K562 (cell line): Measurements from ENCODE around the gene PUSL1. TPM values are rescaled to one million over a fixed set of nuclear protein-coding genes. Genes with fewer than 3 reads are reported as not detected.

Experiments
- ATAC-seq: fragments of 200-7000 bp; cut with Tn5 transposase; 3 replicates; pipeline ENCODE4 v1.9.1; 2020; ENCODE audit warnings: moderate library complexity
- BruUV-seq: library from RNA; stranded (reverse); fragments of 400-500 nt; replicated peaks from 2 replicates; lab custom pipeline; 2021; lab: Mats Ljungman, UMichigan
- CTCF ChIA-PET: fragments of 300-600 bp; formaldehyde crosslinking; extraction: SDS; loops from one replicate; lab custom pipeline; 2021; ENCODE audit warnings: low intra/inter-chr PET ratio; lab: Yijun Ruan, JAX
- POLR2A ChIA-PET: fragments of 300-600, 350-650 bp; sonication (Branson Sonifier 250); formaldehyde crosslinking; extraction: SDS; loops from one replicate; lab custom pipeline; 2021; ENCODE audit warnings: antibody characterized with exemption, inconsistent platforms; lab: Yijun Ruan, JAX
- DNase-seq, 4 experiments: peaks; one replicate each; pipeline versions ENCODE4 v3.0.0 to v3.0.0-alpha.2; 2011 to 2018; ENCODE audit warnings: low spot score in 3 of 4, mixed read lengths in 3 of 4; ENCODE audit errors: extremely low read depth in 1 of 4
- FAIRE-seq: peaks from 2 replicates; lab custom pipeline; 2011; peaks lifted over from hg19 to GRCh38; lab: Jason Lieb, UNC
- H2AFZ ChIP-seq: 2 replicates; pipeline ENCODE4 v1.6.0; 2011; ENCODE audit warnings: low read depth, low read length, control low read depth, inconsistent platforms
- H3K27ac ChIP-seq: fragments of 200-600 bp; 3 replicates; pipeline ENCODE4 v1.8.0; 2011; ENCODE audit warnings: low read depth, mild to moderate bottlenecking, control low read depth, inconsistent platforms, low read length, moderate library complexity, mixed read lengths; ENCODE audit errors: extremely low read depth
- H3K27me3 ChIP-seq, 2 experiments: fragments of 300-600 bp in 1 of 2; 2 replicates in 1 of 2; 3 replicates in 1 of 2; pipeline versions ENCODE4 v1.6.0 to v1.8.0; 2011; ENCODE audit warnings: inconsistent platforms in 2 of 2, low read length in 2 of 2, mild to moderate bottlenecking in 1 of 2, mixed read lengths in 1 of 2, moderate library complexity in 1 of 2; ENCODE audit not compliant: control insufficient read depth in 2 of 2, insufficient read depth in 2 of 2
- H3K36me3 ChIP-seq: fragments of 300-600 bp; 3 replicates; pipeline ENCODE4 v1.8.0; 2011; ENCODE audit warnings: mild to moderate bottlenecking, low read length, inconsistent platforms; ENCODE audit not compliant: control insufficient read depth, insufficient read depth
- H3K4me1 ChIP-seq, 2 experiments: fragments of 200-600 bp in 1 of 2; replicated peaks in 1 of 2; 2 replicates in 1 of 2; 3 replicates in 1 of 2; pipeline versions ENCODE4 v1.5.1 to v1.8.0; 2011; ENCODE audit warnings: inconsistent platforms in 2 of 2, low read length in 2 of 2, mild to moderate bottlenecking in 1 of 2, mixed read lengths in 1 of 2, moderate library complexity in 1 of 2; ENCODE audit not compliant: control insufficient read depth in 2 of 2, insufficient read depth in 2 of 2
- H3K4me2 ChIP-seq: 2 replicates; pipeline ENCODE4 v1.6.1; 2011; ENCODE audit warnings: low read length, control low read depth, inconsistent platforms, mixed read lengths; ENCODE audit not compliant: insufficient read depth
- H3K4me3 ChIP-seq: fragments of 200-600 bp; sonication (generic), shearing (Covaris generic); 2 replicates; pipeline ENCODE4 v1.5.1; 2016; ENCODE audit warnings: control low read depth, inconsistent platforms
- H3K79me2 ChIP-seq: fragments of 200-600 bp; 3 replicates; pipeline ENCODE4 v1.8.0; 2011; ENCODE audit warnings: low read length, inconsistent platforms; ENCODE audit not compliant: control insufficient read depth, insufficient read depth
- H3K9ac ChIP-seq, 2 experiments: 2 replicates each; pipeline versions ENCODE4 v1.6.0 to v1.6.1; 2011; ENCODE audit warnings: low read depth in 2 of 2, low read length in 2 of 2, control low read depth in 1 of 2, inconsistent platforms in 1 of 2, mild to moderate bottlenecking in 1 of 2, mixed read lengths in 1 of 2; ENCODE audit not compliant: insufficient read depth in 1 of 2
- H3K9me1 ChIP-seq: one replicate; pipeline ENCODE4 v1.6.0; 2011; ENCODE audit warnings: inconsistent platforms, mild to moderate bottlenecking, low read length, moderate library complexity; ENCODE audit not compliant: control insufficient read depth, insufficient read depth
- H3K9me3 ChIP-seq: replicated peaks from 2 replicates; pipeline ENCODE4 v1.5.1; 2011; ENCODE audit warnings: low read depth, low read length, inconsistent platforms; ENCODE audit not compliant: control insufficient read depth, insufficient read depth
- H4K20me1 ChIP-seq: replicated peaks from 2 replicates; pipeline ENCODE4 v1.6.1; 2011; ENCODE audit warnings: low read length, inconsistent platforms, mixed read lengths; ENCODE audit not compliant: control insufficient read depth, insufficient read depth
- C11orf30 ChIP-seq: fragments of 450-650 bp; IDR thresholded peaks from 2 replicates; pipeline ENCODE4 v1.6.1; 2016; ENCODE audit warnings: low read depth, mild to moderate bottlenecking
- CSDE1 ChIP-seq, 2 experiments: fragments of 450-650 bp; IDR thresholded peaks; 2 replicates each; pipeline ENCODE4 v1.6.1; 2016; ENCODE audit warnings: mild to moderate bottlenecking in 1 of 2
- JUNB ChIP-seq: fragments of 450-650 bp; formaldehyde crosslinking; conservative IDR thresholded peaks from 2 replicates; pipeline ENCODE4 v1.4.0; 2020; ENCODE audit warnings: mild to moderate bottlenecking
- KDM2B ChIP-seq: fragments of 250-450 bp; sonication (Bioruptor Pico); IDR thresholded peaks from 2 replicates; pipeline ENCODE4 v1.8.0; 2021; ENCODE audit warnings: mild to moderate bottlenecking, moderate library complexity
- NFYB ChIP-seq: IDR thresholded peaks from 2 replicates; pipeline ENCODE4 v1.6.1; 2011; ENCODE audit warnings: mild to moderate bottlenecking, moderate library complexity; ENCODE audit not compliant: insufficient read length; ENCODE audit errors: extremely low read depth
- POLR2G ChIP-seq: fragments of 200-400 bp; formaldehyde crosslinking; IDR thresholded peaks from 2 replicates; pipeline ENCODE4 v1.6.1; 2017; ENCODE audit warnings: low read depth, mild to moderate bottlenecking, antibody characterized with exemption, low read length, moderate library complexity
- RBFOX2 ChIP-seq: fragments of 200-400 bp; formaldehyde crosslinking; IDR thresholded peaks from 2 replicates; pipeline ENCODE4 v1.6.1; 2017; ENCODE audit warnings: low read depth, mild to moderate bottlenecking, low read length, moderate library complexity
- RBM22 ChIP-seq: fragments of 200-400 bp; formaldehyde crosslinking; IDR thresholded peaks from 2 replicates; pipeline ENCODE4 v1.6.1; 2018; ENCODE audit warnings: low read length, low read depth; ENCODE audit not compliant: poor library complexity, severe bottlenecking
- RFX5 ChIP-seq: IDR thresholded peaks from 2 replicates; pipeline ENCODE4 v1.6.1; 2011; ENCODE audit warnings: low read depth, mild to moderate bottlenecking, improper control_type of control experiment, low read length
- TARDBP ChIP-seq: fragments of 450-650 bp; IDR thresholded peaks from 2 replicates; pipeline ENCODE4 v1.6.1; 2016
- U2AF2 ChIP-seq: fragments of 200-400 bp; formaldehyde crosslinking; optimal IDR thresholded peaks from 2 replicates; pipeline ENCODE3; 2017; ENCODE audit warnings: low read depth, mild to moderate bottlenecking, low read length
- ZBTB33 ChIP-seq: sonication (generic); formaldehyde crosslinking; IDR thresholded peaks from 2 replicates; pipeline ENCODE4 v1.8.1; 2023; ENCODE audit warnings: mild to moderate bottlenecking, missing genetic modification reagents
- ZFPM2 ChIP-seq: fragments of 250-450 bp; sonication (Bioruptor Pico); IDR thresholded peaks from 2 replicates; pipeline ENCODE4 v1.5.1; 2022; ENCODE audit warnings: mild to moderate bottlenecking
- ZNF436 ChIP-seq: fragments of 250-450, 450-650 bp; sonication (Bioruptor Pico); formaldehyde crosslinking; IDR thresholded peaks from 2 replicates; pipeline ENCODE4 v1.7.0; 2020; ENCODE audit warnings: mild to moderate bottlenecking
- WGBS: fragments of 100-300 bp; shearing (Covaris generic); methylation state at CpG from one replicate; pipeline ENCODE4 v1.1.6; 2016; ENCODE audit warnings: low coverage, mixed read lengths; ENCODE audit not compliant: insufficient coverage; ENCODE audit errors: missing lambda C conversion rate; 5-methylcytosine and 5-hydroxymethylcytosine counted together
- in situ Hi-C: fragments of 300-500 bp; cut with MboI; formaldehyde crosslinking; loops from 4 replicates; pipeline ENCODE4 v1.15.0; 2018; ENCODE audit warnings: inconsistent platforms, mixed read lengths
- intact Hi-C: fragments of 100-400 bp; cut with micrococcal nuclease; formaldehyde crosslinking; loops from 2 replicates; pipeline ENCODE4 v1.14.2; 2022
- polyA plus RNA-seq, 8 experiments: library from polyadenylated mRNA; depleted of rRNA in 4 of 8; stranded (reverse) in 5 of 8; unstranded in 3 of 8; fragments of >200 nt; fragmentation: Nextera tagmentation in 2 of 8; fragmentation: Illumina TruSeq in 1 of 8; extraction: Ambion mirVana in 2 of 8; extraction: Trizol in 1 of 8; gene quantifications; 2 replicates each; pipeline versions ENCODE4 v1.2.1 to v1.2.3, GENCODE V29; 2011 to 2014; ENCODE audit warnings: inconsistent platforms in 1 of 8, missing spikeins in 1 of 8
- total RNA-seq, 7 experiments: library from RNA; depleted of rRNA in 6 of 7; stranded (reverse); fragments of >200 nt in 6 of 7; fragmentation: Illumina TruSeq in 2 of 7; extraction: Trizol in 2 of 7; gene quantifications; 2 replicates each; pipeline versions ENCODE4 v1.2.1 to v1.2.3, GENCODE V29; 2011 to 2021; ENCODE audit warnings: low replicate concordance in 1 of 7
- TF ChIP-seq, protein P1 (sequence below): sonication (generic); formaldehyde crosslinking; IDR thresholded peaks from 2 replicates; pipeline ENCODE4 v1.8.1; 2023; ENCODE audit warnings: mild to moderate bottlenecking, missing genetic modification reagents
- TF ChIP-seq, protein P2 (sequence below): fragments of 250-450 bp; sonication (Bioruptor Pico); IDR thresholded peaks from 2 replicates; pipeline ENCODE4 v1.4.0; 2020; ENCODE audit warnings: borderline replicate concordance

PUSL1 gene
- total and polyA plus RNA-seq, 9 of the 15 experiments (the other 6 are each of a cell fraction or from before 2014, with no cell fraction given): 0.62 to 86.9 (median 13.6) TPM

GRCh38 chr1:1319646-1319941, 11.2 kb downstream of the PUSL1 start (continued):
- TF ChIP-seq, protein P1, sequence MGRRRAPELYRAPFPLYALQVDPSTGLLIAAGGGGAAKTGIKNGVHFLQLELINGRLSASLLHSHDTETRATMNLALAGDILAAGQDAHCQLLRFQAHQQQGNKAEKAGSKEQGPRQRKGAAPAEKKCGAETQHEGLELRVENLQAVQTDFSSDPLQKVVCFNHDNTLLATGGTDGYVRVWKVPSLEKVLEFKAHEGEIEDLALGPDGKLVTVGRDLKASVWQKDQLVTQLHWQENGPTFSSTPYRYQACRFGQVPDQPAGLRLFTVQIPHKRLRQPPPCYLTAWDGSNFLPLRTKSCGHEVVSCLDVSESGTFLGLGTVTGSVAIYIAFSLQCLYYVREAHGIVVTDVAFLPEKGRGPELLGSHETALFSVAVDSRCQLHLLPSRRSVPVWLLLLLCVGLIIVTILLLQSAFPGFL (CRISPR knock-in tag): no peak
- no peak for TF ChIP-seq TARDBP
- no peak for TF ChIP-seq KDM2B
- TF ChIP-seq U2AF2: no peak
- TF ChIP-seq POLR2G: peak; percentile 51; the same call in 1 of the 2 replicates
- TF ChIP-seq JUNB: no peak
- TF ChIP-seq C11orf30: no peak
- TF ChIP-seq, all 486 proteins: peak for 7

GRCh38 chr1:1320666-1321448, 12.5 kb downstream of the PUSL1 start:
- peaks cover 64% of the 10 kb centered on the region for H3K36me3 ChIP-seq
- CTCF ChIA-PET: no interaction called here
- H3K27me3 ChIP-seq: no peaks in the 10 kb centered on the region
- H2AFZ ChIP-seq: no peak overlapping the region
- POLR2A ChIA-PET: interaction anchor here (0.6 to 4.3 kb wide), 5 partner anchors 10 to 589 kb away, joined by 3 to 30 read pairs (median 3); partner anchors contain the start of gene TAS1R3
- intact Hi-C loops: loop anchor here (5.0 kb wide), 1 partner anchor 56 kb away; the partner anchor contains the start of gene AURKAIP1
- H4K20me1 ChIP-seq: peaks cover 28% of the 10 kb centered on the region; the same call in 1 of the 2 replicates
- H3K4me2 ChIP-seq: no peak overlapping the region
- no peak overlapping the region for H3K27ac ChIP-seq
- in situ Hi-C loops: no loop called here
- H3K9me1 ChIP-seq: peaks cover 13% of the 10 kb centered on the region
- FAIRE-seq: no peak
- H3K9me3 ChIP-seq: no peaks in the 10 kb centered on the region
- ATAC-seq: no peak
- no TSS peak for BruUV-seq
- H3K9ac ChIP-seq: peak overlapping the region in 1 of 2 experiments; percentile 83; a peak in 2 of 4 replicates
- H3K4me1 ChIP-seq: peaks cover 35 to 83% of the 10 kb centered on the region in 2 experiments
- DNase-seq: no peak
- peaks cover 71% of the 10 kb centered on the region for H3K79me2 ChIP-seq
- WGBS: 90% methylated on average over 23 of the region's 23 CpGs
- no peak overlapping the region for H3K4me3 ChIP-seq
- no peak for TF ChIP-seq NFYB
- no peak for TF ChIP-seq CSDE1 (IDR thresholded peaks at IDR 0.05)
- TF ChIP-seq ZNF436 (CRISPR knock-in tag): no peak
- TF ChIP-seq, protein P2, sequence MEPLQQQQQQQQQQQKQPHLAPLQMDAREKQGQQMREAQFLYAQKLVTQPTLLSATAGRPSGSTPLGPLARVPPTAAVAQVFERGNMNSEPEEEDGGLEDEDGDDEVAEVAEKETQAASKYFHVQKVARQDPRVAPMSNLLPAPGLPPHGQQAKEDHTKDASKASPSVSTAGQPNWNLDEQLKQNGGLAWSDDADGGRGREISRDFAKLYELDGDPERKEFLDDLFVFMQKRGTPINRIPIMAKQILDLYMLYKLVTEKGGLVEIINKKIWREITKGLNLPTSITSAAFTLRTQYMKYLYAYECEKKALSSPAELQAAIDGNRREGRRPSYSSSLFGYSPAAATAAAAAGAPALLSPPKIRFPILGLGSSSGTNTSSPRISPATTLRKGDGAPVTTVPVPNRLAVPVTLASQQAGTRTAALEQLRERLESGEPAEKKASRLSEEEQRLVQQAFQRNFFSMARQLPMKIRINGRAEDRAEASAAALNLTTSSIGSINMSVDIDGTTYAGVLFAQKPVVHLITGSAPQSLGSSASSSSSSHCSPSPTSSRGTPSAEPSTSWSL (CRISPR knock-in tag): no peak
- no peak for TF ChIP-seq ZBTB33 (CRISPR knock-in tag)
- peak; percentile 60; the same call in 1 of the 2 replicates for TF ChIP-seq POLR2G
- TF ChIP-seq RBM22: peak; percentile 47
- TF ChIP-seq RFX5: no peak
- no peak for TF ChIP-seq ZFPM2 (CRISPR knock-in tag)
- TF ChIP-seq RBFOX2: peak; percentile 31; the same call in 1 of the 2 replicates
